ENCODE data around the gene GSDME.

Gene GSDME

GRCh38 chr7:24701261-24702235 is 55.7 kb downstream of the GSDME start:
- 0 out of 2 replicates have a peak, but pooled peaks have one; percentile 20 for TF ChIP-seq INSM2 (tag by site-specific recombination; IDR thresholded peaks at IDR 0.05)
- TF ChIP-seq ZBTB17 (tag by site-specific recombination; IDR thresholded peaks at IDR 0.05): peak; percentile 50
- TF ChIP-seq ZNF600 (tag by site-specific recombination; IDR thresholded peaks at IDR 0.05): peak; percentile 38; the same call in 1 of the 2 replicates
- peak; percentile 86 for TF ChIP-seq ZBTB44 (tag by site-specific recombination; IDR thresholded peaks at IDR 0.05)
- TF ChIP-seq GLIS1 (tag by site-specific recombination; IDR thresholded peaks at IDR 0.05): peak; percentile 87
- peak; percentile 49; the same call in 1 of the 2 replicates for TF ChIP-seq PRDM10 (tag by site-specific recombination; IDR thresholded peaks at IDR 0.05)
- 0 out of 2 replicates have a peak, but pooled peaks have one; percentile 23 for TF ChIP-seq ZBTB20 (tag by site-specific recombination; IDR thresholded peaks at IDR 0.05)
- no peak for TF ChIP-seq ZNF596 (tag by site-specific recombination; IDR thresholded peaks at IDR 0.05)
- TF ChIP-seq ZNF366 (tag by site-specific recombination; conservative IDR thresholded peaks at IDR 0.05): 0 out of 2 replicates have a peak, but pooled peaks have one; percentile 22
- no peak for TF ChIP-seq YY1 (tag by site-specific recombination; IDR thresholded peaks at IDR 0.05)
- no peak for TF ChIP-seq ZNF362 (tag by site-specific recombination; IDR thresholded peaks at IDR 0.05)
- TF ChIP-seq ZNF692 (tag by site-specific recombination; IDR thresholded peaks at IDR 0.05): 0 out of 2 replicates have a peak, but pooled peaks have one; percentile 25
- no peak overlapping the region for H3K4me3 ChIP-seq (ENCODE audit: low read depth, low read length)
- peaks cover 0 to 4% of the 10 kb centered on the region in 2 experiments; a peak in 1 of 3 replicates for H3K36me3 ChIP-seq (ENCODE audit: control insufficient read depth in 2 of 2, insufficient read depth in 1 of 2, low read length in 2 of 2)
- CTCF ChIA-PET: interaction anchor here (0.7 to 1.6 kb wide), 5 partner anchors 18 to 397 kb away, joined by 3 to 11 read pairs (median 6); no protein-coding TSS in a partner anchor
- peaks cover 4% of the 10 kb centered on the region for H3K4me1 ChIP-seq (ENCODE audit: control insufficient read depth, insufficient read depth, low read length)
- POLR2A ChIA-PET: no interaction called here
- H3K9me3 ChIP-seq (ENCODE audit: control insufficient read depth, insufficient read depth, low read depth, low read length): no peaks in the 10 kb centered on the region
- no peak overlapping the region for H3K27ac ChIP-seq (ENCODE audit: extremely low read depth, low read depth, low read length)

Measured in HEK293 (cell line).